ENCODE data around the gene DNAAF8.

Gene DNAAF8

GRCh38 chr16:4767872-4768548 is 33.7 kb downstream of the DNAAF8 start:
- ATAC-seq (ENCODE audit: insufficient read depth, low read depth) = no peak
- Histone ChIP-seq H3K4me3 (ENCODE audit: low read depth in 1 of 2, low read length in 2 of 2) (peak overlapping the region in 1 of 2 experiments; percentile 84; a peak in 2 of 4 replicates), H3K4me1 (ENCODE audit: insufficient read depth, low read length) (peaks cover 34% of the 10 kb centered on the region), H3K79me2 (ENCODE audit: insufficient read depth, low read length) (peaks cover 24% of the 10 kb centered on the region), H2AFZ (ENCODE audit: low read depth, low read length) (peak overlapping the region; percentile 98), H3K9ac (ENCODE audit: low read depth, low read length) (peak overlapping the region; percentile 20; the same call in 1 of the 2 replicates), H3K4me2 (ENCODE audit: insufficient read depth, low read length) (peak overlapping the region; percentile 85), H3K27ac (ENCODE audit: low read length) (no peak overlapping the region), H3K27me3 (ENCODE audit: insufficient read depth, low read length, poor library complexity) (no peaks in the 10 kb centered on the region), H3K9me3 (ENCODE audit: insufficient read depth, low read length, severe bottlenecking) (no peaks in the 10 kb centered on the region), H3K36me3 (ENCODE audit: insufficient read depth, low read length) (peaks cover 24% of the 10 kb centered on the region), H4K20me1 (ENCODE audit: insufficient read depth, low read length) (0 out of 2 replicates have a peak, but pooled peaks cover 3% of the 10 kb centered on the region)
- no peak for DNase-seq
- TF ChIP-seq, protein P1, sequence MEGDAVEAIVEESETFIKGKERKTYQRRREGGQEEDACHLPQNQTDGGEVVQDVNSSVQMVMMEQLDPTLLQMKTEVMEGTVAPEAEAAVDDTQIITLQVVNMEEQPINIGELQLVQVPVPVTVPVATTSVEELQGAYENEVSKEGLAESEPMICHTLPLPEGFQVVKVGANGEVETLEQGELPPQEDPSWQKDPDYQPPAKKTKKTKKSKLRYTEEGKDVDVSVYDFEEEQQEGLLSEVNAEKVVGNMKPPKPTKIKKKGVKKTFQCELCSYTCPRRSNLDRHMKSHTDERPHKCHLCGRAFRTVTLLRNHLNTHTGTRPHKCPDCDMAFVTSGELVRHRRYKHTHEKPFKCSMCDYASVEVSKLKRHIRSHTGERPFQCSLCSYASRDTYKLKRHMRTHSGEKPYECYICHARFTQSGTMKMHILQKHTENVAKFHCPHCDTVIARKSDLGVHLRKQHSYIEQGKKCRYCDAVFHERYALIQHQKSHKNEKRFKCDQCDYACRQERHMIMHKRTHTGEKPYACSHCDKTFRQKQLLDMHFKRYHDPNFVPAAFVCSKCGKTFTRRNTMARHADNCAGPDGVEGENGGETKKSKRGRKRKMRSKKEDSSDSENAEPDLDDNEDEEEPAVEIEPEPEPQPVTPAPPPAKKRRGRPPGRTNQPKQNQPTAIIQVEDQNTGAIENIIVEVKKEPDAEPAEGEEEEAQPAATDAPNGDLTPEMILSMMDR (IDR thresholded peaks at IDR 0.05; ENCODE audit: borderline replicate concordance, extremely low read depth, low read length, poor library complexity, severe bottlenecking) = no peak

DNA sequence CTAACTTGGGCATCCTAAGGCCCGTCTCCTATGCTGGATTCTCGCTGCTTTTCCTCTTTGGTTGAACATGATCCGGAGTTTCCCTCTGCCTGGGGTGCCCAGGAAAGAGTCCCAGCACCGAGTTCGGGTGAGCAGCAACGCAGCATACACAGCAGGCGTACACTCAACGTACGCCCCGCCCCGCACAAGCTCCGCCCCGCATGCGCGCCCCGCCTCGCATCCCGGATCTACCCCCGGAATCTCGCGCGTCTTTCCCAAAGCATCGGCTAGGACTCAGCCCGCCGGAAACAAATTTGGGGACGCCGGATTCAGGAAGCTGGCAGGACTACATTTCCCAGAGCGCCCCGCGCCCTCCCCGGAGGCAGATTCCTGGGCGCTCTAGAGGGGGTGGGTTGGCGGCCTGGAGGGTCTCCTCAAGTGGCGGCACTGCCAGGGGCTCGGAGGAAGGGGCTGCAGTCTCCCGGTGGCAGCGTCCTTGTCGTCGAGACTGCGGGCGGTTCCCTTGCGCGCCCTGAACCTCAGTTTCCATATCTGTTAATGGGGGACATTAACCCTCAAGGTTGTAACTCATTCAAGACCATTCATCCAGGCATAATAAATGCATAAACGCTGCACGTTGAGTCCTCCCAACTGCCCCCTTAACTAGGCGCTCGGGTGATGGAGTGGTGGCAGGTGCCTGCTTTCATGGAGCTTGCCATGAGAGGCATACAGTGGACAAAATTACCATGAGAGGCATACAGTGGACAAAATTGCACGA is 34.4 kb downstream of the DNAAF8 start:
- H3K9ac ChIP-seq (ENCODE audit: low read depth, low read length) = peak overlapping the region; percentile 20; the same call in 1 of the 2 replicates
- H4K20me1 ChIP-seq (ENCODE audit: insufficient read depth, low read length) = 0 out of 2 replicates have a peak, but pooled peaks cover 3% of the 10 kb centered on the region
- peak overlapping the region; percentile 98 for H2AFZ ChIP-seq (ENCODE audit: low read depth, low read length)
- no peak overlapping the region for H3K27ac ChIP-seq (ENCODE audit: low read length)
- H3K4me3 ChIP-seq (ENCODE audit: low read depth in 1 of 2, low read length in 2 of 2) = peak overlapping the region in 1 of 2 experiments; percentile 46; a peak in 2 of 4 replicates
- peaks cover 17% of the 10 kb centered on the region for H3K36me3 ChIP-seq (ENCODE audit: insufficient read depth, low read length)
- peaks cover 24% of the 10 kb centered on the region for H3K79me2 ChIP-seq (ENCODE audit: insufficient read depth, low read length)
- no peaks in the 10 kb centered on the region for H3K9me3 ChIP-seq (ENCODE audit: insufficient read depth, low read length, severe bottlenecking)
- TF ChIP-seq EZH2 (IDR thresholded peaks at IDR 0.05; ENCODE audit: borderline replicate concordance, low read depth, low read length, severe bottlenecking) = no peak
- TF ChIP-seq, protein P1 (IDR thresholded peaks at IDR 0.05; ENCODE audit: borderline replicate concordance, extremely low read depth, low read length, poor library complexity, severe bottlenecking) = no peak
- no peaks in the 10 kb centered on the region for H3K27me3 ChIP-seq (ENCODE audit: insufficient read depth, low read length, poor library complexity)
- H3K4me2 ChIP-seq (ENCODE audit: insufficient read depth, low read length) = peak overlapping the region; percentile 85
- ATAC-seq (ENCODE audit: insufficient read depth, low read depth) (peak; percentile 50), DNase-seq (peak; percentile 80)
- peaks cover 34% of the 10 kb centered on the region for H3K4me1 ChIP-seq (ENCODE audit: insufficient read depth, low read length)

DNA sequence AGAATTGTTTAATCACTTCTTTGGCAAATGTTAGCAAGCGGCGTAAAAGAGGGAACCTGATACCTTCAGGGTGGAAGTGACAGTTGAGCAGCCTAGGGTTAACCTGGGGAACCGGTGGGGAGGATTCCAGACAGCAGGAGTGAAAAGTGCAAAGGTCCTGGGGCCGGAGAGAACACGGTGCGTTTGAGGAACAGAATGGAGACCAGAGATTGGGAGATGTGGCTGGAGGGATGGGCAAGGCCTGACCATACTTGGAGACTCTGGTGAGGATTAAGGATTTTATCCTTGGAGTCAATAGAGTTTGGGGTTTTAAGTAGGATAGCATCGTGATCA is 34.9 kb downstream of the DNAAF8 start:
- 0 out of 2 replicates have a peak, but pooled peaks cover 3% of the 10 kb centered on the region for H4K20me1 ChIP-seq (ENCODE audit: insufficient read depth, low read length)
- ATAC-seq (ENCODE audit: insufficient read depth, low read depth) (no peak), DNase-seq (no peak)
- H3K79me2 ChIP-seq (ENCODE audit: insufficient read depth, low read length) = peaks cover 24% of the 10 kb centered on the region
- no peaks in the 10 kb centered on the region for H3K27me3 ChIP-seq (ENCODE audit: insufficient read depth, low read length, poor library complexity)
- TF ChIP-seq, protein P1 (IDR thresholded peaks at IDR 0.05; ENCODE audit: borderline replicate concordance, extremely low read depth, low read length, poor library complexity, severe bottlenecking) = no peak
- no peak for TF ChIP-seq EZH2 (IDR thresholded peaks at IDR 0.05; ENCODE audit: borderline replicate concordance, low read depth, low read length, severe bottlenecking)
- H2AFZ ChIP-seq (ENCODE audit: low read depth, low read length) = no peak overlapping the region
- H3K9ac ChIP-seq (ENCODE audit: low read depth, low read length) = no peak overlapping the region
- H3K36me3 ChIP-seq (ENCODE audit: insufficient read depth, low read length) = peaks cover 12% of the 10 kb centered on the region
- no peak overlapping the region for H3K27ac ChIP-seq (ENCODE audit: low read length)
- peaks cover 34% of the 10 kb centered on the region for H3K4me1 ChIP-seq (ENCODE audit: insufficient read depth, low read length)
- no peaks in the 10 kb centered on the region for H3K9me3 ChIP-seq (ENCODE audit: insufficient read depth, low read length, severe bottlenecking)
- no peak overlapping the region; the same call in 1 of the 2 replicates for H3K4me2 ChIP-seq (ENCODE audit: insufficient read depth, low read length)
- H3K4me3 ChIP-seq (ENCODE audit: low read depth in 1 of 2, low read length in 2 of 2) = no peak overlapping the region

Measured in DND-41 (cell line).